ACHN (cell line): ENCODE results near the gene KRIT1.
"Not testable (repeated sequence)": the region's sequence is repeated elsewhere in the genome, so short reads cannot be mapped to it uniquely, and the experiment has no call there.

Source experiments
- DNase-seq: peaks from one replicate; pipeline ENCODE4 v3.0.0-alpha.2; 2015
- in situ Hi-C: cut with HindIII; loops from 2 replicates; pipeline ENCODE4 v1.10.0; 2017; ENCODE audit warnings: low sequenced_read_pairs, low pct_ligation_motif_present, low pct_unique_long_range_greater_than_20kb

Gene KRIT1

DNA sequence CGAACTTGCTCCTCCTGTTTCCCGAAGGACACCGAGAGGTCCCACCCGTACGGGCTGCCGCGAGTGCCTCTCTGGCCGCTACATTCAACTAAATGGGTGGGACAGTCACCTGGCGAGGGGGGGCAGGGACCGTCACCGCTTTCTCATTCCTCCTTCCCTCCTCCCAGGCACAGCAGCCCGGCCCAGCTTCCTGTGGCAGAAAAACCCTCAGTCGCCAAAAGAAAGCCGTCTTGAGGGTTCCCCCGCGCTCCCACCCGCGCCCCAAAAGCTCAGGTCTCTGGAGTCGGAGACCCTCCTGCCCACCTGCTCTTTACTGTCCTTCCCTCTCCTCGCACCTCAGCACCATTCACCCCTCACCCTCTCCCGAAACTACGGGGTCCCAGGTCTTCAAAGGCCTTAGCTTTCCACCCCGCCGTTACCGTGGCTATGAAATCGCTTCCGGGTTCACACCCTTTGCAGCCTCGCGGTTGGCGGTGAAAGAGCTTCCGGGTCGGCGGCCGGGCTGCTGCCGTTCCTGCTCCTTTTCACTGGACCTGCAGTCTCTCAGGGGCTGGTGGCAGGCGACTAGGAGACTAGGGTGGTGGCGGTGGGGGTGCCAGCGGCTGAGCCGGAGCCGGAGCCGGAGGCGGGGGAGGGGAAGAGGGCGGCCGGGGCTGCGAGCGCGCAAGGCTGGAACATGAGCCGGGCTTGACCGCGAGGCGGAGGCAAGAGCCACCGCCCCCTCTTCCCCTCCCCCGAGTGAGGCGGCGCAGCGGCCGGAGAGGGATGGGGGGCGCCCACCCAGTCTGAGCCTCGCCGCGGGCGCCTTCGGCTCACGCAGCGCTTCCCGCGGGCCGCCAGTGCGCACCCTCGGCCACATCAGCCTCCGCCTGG is at the start of gene KRIT1, which contains the start of gene ANKIB1:
Gene KRIT1 (minus strand): TSS at position 428 of the 873 bp plus-strand sequence. CDS start 3,779 bp downstream, outside the sequence.
Gene ANKIB1 (plus strand): TSS at position 488 of the 873 bp plus-strand sequence. CDS start 49,005 bp downstream, outside the sequence.
- in situ Hi-C loops, result no loop called here
- peak; percentile 90 for DNase-seq

DNA sequence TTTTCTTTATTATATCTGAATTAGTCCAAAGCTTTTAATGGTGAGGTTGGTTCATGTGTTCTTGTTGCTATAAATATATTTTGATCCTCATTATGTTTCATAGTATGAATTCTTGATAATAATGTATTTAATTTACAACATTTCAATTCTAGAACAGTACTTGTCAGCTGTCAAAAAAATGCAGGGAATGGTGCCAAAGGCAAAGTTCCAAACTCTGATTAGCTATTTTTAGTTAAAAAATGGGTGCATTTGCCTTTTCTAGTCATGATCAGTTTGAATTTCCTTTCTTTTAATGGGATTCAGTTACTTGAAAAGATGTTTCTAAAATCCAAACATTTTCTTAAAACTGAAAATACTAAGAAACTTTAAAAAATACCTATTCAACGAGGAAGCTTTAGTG is 49.7 kb upstream of the KRIT1 start:
- DNase-seq, result no peak
- in situ Hi-C loops, result no loop called here

DNA sequence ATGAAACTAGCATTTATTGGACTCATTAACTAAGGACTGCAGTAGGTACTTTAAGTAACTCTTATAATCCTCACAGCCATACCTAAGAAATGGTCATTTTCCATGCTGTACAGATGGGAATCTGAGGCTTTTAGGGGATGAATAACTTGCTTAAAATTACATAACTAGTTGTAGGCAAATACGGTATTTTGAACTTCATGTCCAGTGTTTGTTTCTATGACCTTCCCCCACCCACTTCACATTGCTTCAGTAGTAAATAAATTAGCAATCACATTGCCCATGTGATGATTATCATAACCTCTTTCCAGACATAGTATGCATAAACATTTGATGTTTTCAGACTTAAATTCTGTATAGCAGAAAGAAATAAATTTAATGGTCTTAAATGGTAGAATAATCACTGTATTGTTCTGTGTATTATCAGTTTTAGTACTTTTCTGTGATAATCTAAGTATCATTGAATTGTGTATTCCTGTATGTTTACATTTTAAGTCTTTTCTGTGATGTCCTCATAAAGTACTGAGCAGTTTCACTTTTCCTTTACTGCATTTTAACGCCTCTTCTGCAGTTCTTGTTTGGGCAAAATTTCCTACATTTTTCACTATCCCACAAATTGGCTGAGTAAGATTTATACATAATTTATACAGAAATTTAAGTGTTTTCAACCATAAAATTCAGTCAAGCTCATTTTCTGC is 48.3 kb upstream of the KRIT1 start:
- peak; percentile 52 for DNase-seq
- in situ Hi-C loops, result no loop called here

DNA sequence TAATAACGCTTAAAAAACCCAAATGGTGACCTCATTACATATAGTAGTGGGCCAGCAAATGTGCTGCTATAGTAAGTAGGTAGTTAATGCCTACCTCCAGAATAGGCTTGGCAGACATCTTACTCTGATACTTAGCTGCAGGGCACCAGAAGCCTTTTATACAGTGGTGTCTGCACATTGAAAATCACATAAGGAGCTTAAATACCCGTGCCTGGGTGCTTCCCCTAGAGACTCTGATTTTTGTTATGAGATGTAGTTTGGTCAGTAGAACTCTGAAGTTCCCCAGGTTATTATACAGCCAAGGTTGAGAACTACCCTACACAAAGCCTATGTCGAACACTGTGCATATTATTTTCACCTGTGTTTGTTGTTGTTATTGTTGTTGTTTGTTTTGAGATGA is 47.3 kb upstream of the KRIT1 start:
- in situ Hi-C loops, result no loop called here
- peak; percentile 39 for DNase-seq

DNA sequence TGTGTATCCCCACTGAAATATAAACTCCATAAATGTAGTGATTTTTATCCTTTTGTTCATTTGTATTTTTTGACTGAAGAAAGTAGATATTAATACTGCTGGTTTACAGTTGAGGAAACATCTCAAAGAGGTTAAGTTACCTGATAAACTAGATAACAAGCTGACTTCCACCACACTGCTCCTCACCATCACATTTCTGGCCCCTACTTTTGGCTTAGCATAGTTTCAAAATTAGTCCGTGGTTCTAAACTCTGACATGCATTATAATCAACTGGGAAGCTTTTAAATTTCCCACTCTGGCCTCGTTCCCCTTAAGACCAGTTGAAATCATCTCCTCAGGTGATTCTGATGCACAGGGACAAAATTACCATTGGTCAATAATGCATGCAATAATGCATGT is 43.6 kb upstream of the KRIT1 start:
- in situ Hi-C loops, result no loop called here
- DNase-seq, result no peak

DNA sequence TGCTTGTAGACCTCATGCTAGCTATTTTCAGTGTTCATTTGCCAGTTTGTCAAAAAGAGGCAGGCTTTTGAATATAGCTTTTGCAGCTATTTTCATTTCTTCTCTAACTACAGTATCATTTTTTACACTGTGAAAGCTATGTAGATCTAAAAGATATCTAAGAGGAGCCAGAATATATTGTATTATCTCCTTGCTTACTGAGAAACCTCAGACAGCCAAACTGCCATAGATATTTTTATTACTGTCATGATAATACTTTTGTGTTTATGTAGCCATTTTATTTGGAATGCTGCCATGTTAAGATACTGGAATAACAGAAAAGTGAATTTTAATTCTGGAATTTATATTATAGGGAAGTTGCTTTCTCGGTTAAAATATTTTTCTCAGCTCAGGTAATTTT is 37.2 kb upstream of the KRIT1 start:
- in situ Hi-C loops, result no loop called here
- DNase-seq, result no peak

DNA sequence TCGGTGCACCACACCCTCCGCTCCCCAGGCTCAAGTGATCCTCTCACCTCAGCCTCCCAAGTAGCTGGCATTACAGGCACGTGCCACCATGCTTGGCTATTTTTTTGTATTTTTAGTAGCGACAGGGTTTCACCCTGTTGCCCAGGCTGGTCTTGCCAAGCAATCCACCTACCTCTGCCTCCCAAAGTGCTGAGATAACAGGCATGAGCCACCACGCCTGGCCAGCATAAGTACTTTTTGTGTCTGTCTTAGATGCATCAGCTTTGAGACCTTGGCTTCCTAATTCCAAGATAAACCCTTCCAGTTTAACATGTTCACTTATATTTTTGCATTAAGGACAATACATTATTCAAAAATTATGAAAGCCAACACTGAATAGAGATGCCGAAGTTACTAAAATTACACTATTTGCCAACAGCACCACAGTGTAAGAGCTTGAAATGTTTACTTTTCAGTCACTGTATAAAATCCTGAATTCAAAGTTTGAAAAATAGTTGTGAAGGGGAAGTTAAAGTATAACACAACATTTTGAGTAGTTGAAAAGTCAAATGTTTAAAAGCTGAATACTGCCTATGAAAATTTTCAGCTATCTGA is 36.6 kb upstream of the KRIT1 start:
- in situ Hi-C loops, result no loop called here
- no peak for DNase-seq

DNA sequence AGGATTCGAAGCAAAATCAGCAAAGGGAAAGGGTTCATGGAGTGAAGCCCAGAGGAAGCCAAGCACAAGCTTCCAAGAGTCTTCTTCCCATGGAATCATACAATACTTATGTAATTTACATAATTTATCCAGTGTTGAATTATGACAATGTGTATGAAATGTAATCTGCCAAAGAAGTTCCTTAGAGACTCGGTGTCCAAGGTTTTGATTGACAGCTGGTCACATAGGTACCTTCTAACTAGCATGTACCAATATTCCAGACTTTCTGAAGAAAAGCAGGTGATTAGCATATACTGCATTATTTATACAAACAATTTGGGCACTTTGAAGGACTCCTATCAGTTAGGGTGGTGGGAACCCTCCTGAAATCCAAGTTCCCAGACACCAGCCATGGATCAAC is 35.3 kb upstream of the KRIT1 start:
- in situ Hi-C loops, result no loop called here
- DNase-seq, result no peak

DNA sequence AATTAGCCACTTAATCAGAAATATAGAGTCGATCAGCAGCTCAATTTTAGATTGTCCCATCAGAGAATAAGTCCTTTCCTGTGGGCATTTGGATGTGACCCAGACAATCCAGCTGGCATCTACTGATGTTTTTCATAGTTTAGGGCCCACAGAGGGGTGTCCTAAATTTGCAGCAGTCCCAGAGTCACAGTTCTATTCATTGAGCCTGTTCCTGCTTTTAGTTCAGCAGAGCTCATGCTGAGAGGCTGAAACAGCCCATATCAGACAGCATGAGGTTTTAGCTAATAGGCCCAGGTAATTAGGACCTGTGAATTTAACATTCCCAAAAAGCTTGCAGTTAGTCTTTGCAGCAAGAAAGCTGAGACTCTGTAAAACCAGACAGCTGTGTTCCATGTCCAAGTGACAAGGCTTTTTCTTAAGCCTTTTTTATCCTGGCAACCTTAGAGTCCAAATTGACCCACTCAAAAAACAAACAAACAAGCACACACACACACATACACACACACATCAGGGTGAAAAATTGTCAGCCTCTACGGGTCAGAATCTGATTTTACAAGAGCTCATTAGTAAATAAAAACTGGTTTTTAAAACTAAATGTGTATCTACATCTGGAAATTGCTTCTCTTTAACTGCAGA is 33.8 kb upstream of the KRIT1 start:
- in situ Hi-C loops, result no loop called here
- DNase-seq, result no peak

DNA sequence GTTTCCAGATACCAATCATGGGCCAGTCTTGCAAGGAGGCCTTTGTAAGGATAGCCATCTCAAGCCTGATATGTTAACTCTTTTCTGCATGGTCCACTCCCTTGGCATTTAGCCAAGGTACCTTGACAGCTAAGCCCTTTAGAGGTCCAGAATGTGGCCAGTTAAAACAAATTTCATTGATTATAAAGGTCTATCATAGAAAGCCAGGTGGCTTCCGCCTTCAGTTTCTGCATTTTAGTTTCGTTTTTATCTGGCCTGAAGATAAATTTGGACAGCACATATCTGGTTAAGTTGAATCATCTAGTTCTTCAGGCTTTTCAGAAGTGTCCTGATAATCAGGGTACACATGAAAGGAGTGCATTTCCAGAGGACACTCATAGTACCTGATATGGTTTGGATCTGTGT is 30.7 kb upstream of the KRIT1 start:
- in situ Hi-C loops, result no loop called here
- no peak for DNase-seq

DNA sequence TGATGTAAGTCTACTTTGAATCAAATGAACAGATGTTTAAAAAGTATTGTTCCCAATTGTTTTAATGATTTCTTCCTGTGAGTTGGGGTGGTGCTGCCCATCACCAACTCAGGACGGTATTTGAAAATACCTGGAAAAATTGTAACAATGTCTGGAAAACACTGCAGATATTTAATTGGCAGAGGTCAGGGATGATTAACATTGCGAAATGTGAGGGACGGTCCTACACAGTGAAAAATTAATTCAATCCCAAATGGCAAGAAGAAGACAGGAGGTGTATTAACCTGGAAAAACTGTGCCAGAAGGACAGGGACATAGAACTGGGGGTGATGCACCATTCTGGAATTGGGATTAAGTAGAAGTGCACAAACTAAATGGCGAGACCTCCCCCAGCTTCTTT is 29.6 kb upstream of the KRIT1 start:
- no peak for DNase-seq

DNA sequence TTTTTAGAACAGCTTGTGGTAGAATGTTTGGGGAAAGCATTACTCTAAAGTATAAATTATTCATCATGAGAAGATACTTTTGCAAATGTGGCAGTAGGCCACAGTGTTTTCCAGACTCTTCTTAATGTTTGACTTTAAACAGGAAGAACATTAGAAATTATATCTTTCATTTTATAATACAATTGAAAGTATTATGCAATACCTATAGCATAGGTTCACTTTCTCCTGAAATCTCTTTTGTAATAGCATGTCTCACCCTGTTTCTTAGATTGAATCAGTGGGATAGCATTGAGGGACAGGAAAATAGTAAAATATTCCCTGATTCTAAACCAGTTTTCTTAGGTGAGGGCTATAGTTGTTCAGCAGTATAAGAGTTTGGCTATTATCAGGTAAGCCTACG is 23.2 kb upstream of the KRIT1 start:
- in situ Hi-C loops, result no loop called here
- no peak for DNase-seq

More for the DNA sequence above, 29.6 kb upstream of the KRIT1 start:
- in situ Hi-C loops, result no loop called here

DNA sequence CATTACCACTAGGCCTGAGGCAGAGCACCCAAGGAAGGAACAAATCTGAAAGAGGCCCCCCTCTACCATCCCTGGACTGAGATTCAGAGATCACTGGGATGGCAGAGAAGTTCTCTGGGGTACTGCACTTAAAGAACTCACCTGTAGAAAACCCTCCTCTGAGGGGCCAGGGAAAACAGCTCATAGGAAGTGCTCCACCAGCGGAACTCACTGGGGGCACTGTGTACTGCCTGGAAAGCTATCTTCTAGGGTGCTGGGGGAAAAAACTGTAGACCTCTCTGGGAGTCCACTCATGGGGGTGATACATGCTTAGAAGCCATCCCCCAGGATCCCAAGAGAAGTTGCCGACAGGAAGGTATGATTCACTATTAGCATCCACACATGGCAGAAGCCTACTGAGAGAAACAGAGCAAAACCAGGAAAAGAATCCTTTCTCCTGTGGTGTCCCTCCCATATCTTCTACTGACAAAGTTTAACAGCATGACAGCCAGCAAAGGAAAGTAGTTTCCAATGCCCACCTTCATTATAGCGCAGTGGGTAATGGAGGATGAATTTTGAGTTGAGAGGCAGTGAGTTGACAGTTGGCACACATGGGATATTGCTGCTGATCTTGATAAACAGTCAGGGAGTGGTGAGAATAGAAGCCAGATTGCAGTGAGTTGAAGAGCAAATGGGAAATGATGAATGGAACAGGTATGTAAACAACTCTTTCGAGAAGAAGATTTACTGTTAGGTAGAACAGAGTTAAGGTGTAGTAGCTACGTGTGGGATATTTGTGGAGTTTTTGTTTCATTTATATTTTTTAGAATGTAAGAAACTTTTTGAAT is 20.9 kb upstream of the KRIT1 start:
- in situ Hi-C loops, result no loop called here
- DNase-seq, result no peak

DNA sequence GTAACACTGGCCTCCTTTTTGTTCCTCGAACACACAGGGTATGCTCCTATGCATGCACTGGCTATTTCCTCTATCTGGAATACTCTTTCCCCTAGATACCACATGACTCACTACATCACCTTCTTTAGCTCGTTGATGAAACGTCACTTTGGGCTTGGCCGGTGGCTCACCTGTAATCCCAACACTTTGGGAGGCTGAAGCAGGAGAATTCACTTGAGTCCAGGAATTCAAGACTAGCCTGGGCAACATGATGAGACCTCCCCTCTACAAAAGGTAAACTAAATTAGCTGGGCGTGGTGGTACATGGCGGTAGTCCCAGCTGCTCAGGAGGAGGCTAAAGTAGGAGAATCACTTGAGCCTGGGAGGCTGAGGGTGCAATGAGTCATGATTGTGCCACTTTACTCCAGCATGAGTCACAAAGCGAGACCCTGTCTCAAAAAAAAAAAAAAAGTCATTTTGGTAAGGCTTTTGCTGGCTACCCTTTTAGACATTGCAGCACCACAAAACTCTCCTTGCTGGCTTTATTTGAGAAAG is 14.6 kb upstream of the KRIT1 start:
- no peak for DNase-seq
- in situ Hi-C loops, result no loop called here

DNA sequence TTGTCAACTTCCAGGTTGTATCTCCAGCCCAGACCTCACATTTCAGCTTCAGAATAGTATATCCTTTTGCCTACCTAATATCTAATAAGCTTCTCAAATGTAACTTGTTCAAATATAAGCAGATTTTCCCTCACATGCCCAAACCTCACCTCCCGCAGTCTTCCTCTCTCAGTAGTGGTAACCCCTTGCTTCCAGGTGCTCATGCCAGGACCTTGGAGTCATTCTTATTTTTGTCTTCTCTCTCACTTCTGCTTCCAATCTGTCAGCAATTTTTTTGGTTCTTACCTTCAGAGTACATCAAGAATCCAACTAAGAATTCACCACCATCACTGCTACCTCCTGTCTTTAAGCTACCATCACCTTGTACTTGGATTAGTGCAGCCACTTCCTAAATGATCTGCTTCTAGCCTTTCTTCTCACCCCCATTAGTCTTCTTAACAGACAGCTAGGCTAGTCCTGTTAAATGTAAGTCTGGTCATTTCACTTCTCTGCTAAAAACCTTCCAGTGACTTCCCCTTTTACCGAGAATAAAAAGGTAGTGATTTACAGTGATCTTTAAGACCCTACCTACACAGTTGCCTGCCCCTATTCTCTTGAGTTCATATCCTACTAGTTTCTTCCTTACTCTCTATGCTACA is 14.0 kb upstream of the KRIT1 start:
- in situ Hi-C loops, result no loop called here
- no peak for DNase-seq

DNA sequence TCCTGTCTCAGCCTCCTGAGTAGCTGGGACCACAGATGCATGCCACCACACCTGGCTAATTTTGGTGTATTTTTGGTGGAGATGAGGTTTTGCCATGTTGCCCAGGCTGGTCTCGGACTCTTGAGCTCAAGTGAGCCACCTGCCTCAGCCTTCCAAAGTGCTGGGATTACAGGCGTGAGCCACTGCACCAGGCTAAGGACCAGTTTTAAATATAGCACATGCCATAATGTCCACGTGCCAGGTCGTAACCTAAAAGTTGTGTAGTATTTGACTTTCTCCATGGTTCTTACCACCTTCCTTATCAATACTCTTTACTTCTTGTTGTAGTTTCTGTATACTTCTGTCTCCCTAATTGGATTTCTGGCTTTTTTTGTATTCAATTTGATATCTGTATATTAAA is 13.3 kb upstream of the KRIT1 start:
- DNase-seq, result no peak
- in situ Hi-C loops, result no loop called here

DNA sequence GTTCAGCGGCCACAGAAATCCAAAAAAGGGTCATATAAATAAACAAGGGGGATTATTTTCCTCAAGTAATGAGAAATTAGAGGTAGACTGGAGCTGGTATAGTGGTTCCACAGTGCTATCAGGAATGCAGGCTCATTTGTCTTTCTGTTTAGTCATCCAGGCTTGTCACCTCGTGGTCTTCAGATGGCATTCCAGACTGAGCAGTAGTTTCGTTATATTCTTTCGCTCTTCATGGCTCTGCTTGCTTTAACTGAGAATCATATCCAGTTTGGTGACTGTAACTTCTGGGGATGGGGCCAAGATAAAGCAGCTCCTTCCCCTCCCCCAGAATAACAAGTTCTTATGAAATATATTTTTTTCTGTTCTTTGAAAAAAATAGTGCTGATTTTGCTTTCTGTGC is 9.6 kb upstream of the KRIT1 start:
- in situ Hi-C loops, result no loop called here
- DNase-seq, result peak; percentile 40

DNA sequence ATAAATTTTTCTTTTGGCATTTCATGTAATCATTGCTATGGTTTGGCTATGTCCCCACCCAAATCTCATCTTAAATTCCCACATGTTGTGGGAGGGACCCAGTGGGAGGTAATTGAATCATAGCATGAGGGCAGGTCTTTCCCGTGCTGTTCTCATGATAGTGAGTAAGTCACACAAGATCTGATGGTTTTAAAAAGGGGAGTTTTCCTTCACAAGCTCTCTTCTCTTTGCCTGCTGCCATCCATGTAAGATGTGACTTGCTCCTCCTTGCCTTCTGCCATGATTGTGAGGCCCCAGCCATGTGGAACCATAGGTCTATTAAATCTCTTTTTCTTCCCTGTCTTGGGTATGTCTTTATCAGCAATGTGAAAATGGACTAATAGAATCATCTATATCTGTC is 9.1 kb upstream of the KRIT1 start:
- in situ Hi-C loops, DNase-seq: not testable (repeated sequence)
